ENCODE data around the gene POLG2. TPM values are rescaled to one million over a fixed set of nuclear protein-coding genes. Genes with fewer than 3 reads are reported as not detected.

POLG2 gene
- total RNA-seq, 1 experiment from 2014 or later = 42.7 TPM

GRCh38 chr17:64527914-64528313 is 31.1 kb upstream of the POLG2 start (continued):
- no peak for TF ChIP-seq GRHL2 (CRISPR knock-in tag; IDR thresholded peaks at IDR 0.05; ENCODE audit: insufficient replicate concordance, severe bottlenecking)
- TF ChIP-seq IRF1 (CRISPR knock-in tag; IDR thresholded peaks at IDR 0.05) = no peak

GRCh38 chr17:64520359-64520758 is 23.5 kb upstream of the POLG2 start:
- Mint-ChIP-seq H3K27ac (no peak overlapping the region), H3K36me3 (peaks cover 65% of the 10 kb centered on the region), H3K9me3 (no peaks in the 10 kb centered on the region), H3K4me3 (no peak overlapping the region), H3K27me3 (ENCODE audit: low read depth) (no peaks in the 10 kb centered on the region), H3K4me1 (no peaks in the 10 kb centered on the region)
- ChIA-PET CTCF (interaction anchor here (0.7 kb wide), 2 partner anchors 30 to 129 kb away, joined by 3 read pairs; no protein-coding TSS in a partner anchor), POLR2A (no interaction called here)
- no peak for DNase-seq (ENCODE audit: low spot score)
- ATAC-seq = no peak
- TF ChIP-seq ZMAT4 (CRISPR knock-in tag; IDR thresholded peaks at IDR 0.05) = no peak
- TF ChIP-seq SMAD4 (CRISPR knock-in tag; IDR thresholded peaks at IDR 0.05) = no peak
- no peak for TF ChIP-seq ZNF425 (CRISPR knock-in tag; conservative IDR thresholded peaks at IDR 0.05)

- CTCF ChIA-PET = no interaction called here
- POLR2A ChIA-PET = no interaction called here
- Mint-ChIP-seq H3K27ac (no peak overlapping the region), H3K4me1 (no peaks in the 10 kb centered on the region), H3K27me3 (ENCODE audit: low read depth) (no peaks in the 10 kb centered on the region), H3K9me3 (no peaks in the 10 kb centered on the region), H3K36me3 (peaks cover 68% of the 10 kb centered on the region), H3K4me3 (no peak overlapping the region)
- DNase-seq (ENCODE audit: low spot score) (no peak), ATAC-seq (no peak)
- TF ChIP-seq ATF6 (CRISPR knock-in tag; IDR thresholded peaks at IDR 0.05) = no peak
- no peak for TF ChIP-seq AR (CRISPR knock-in tag; IDR thresholded peaks at IDR 0.05)
- no peak for TF ChIP-seq ZNF532 (CRISPR knock-in tag; IDR thresholded peaks at IDR 0.05; ENCODE audit: borderline replicate concordance)
- no peak for TF ChIP-seq MAX (CRISPR knock-in tag; IDR thresholded peaks at IDR 0.05)
- TF ChIP-seq KAT7 (CRISPR knock-in tag; IDR thresholded peaks at IDR 0.05; ENCODE audit: borderline replicate concordance) = no peak
- TF ChIP-seq STAT6 (CRISPR knock-in tag; conservative IDR thresholded peaks at IDR 0.05; ENCODE audit: low read depth) = no peak
- TF ChIP-seq ZNF263 (CRISPR knock-in tag; IDR thresholded peaks at IDR 0.05; ENCODE audit: low read depth) = no peak
- no peak for TF ChIP-seq SP1 (CRISPR knock-in tag; conservative IDR thresholded peaks at IDR 0.05)
- TF ChIP-seq CREB1 (CRISPR knock-in tag; IDR thresholded peaks at IDR 0.05) = no peak
- TF ChIP-seq ZBTB21 (CRISPR knock-in tag; IDR thresholded peaks at IDR 0.05; ENCODE audit: borderline replicate concordance) = no peak
- no peak for TF ChIP-seq ZNF138 (CRISPR knock-in tag; conservative IDR thresholded peaks at IDR 0.05)
- TF ChIP-seq NFATC4 (CRISPR knock-in tag; IDR thresholded peaks at IDR 0.05) = no peak
Observed at GRCh38 chr17:64519601-64520000, 22.7 kb upstream of the POLG2 start.
